ENCODE measurements around the gene LRRK1. TPM values are rescaled to one million over a fixed set of nuclear protein-coding genes. Genes with fewer than 3 reads are reported as not detected.

LRRK1 gene
- total and polyA plus RNA-seq, 2 of the 13 experiments (the other 11 are each of a cell fraction or from before 2014, with no cell fraction given), result 0.13 to 1.2 TPM

DNA sequence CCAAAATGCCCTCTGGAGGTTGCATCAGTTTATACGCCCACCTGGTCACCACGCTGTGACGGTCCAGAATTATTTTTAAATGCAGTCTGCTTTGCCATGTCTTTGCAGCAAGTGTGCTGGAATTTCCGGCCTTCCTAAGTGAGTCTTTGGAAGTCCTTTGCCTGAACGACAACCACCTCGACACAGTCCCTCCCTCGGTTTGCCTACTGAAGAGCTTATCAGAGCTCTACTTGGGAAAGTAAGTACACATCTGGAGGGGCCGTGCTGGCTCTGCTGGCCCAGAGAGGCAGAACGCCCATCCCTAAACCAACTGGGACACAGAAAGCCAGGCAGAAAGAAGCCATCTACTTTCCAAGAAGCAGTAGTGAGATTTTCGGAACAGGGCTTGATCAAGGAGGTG lies 101.8 kb downstream of the LRRK1 start:
- ATAC-seq (no peak), FAIRE-seq (no peak), DNase-seq (ENCODE audit: low spot score) (no peak)
- Histone ChIP-seq H3K36me3 (replicated peaks in 1 of 2; ENCODE audit: control insufficient read depth in 1 of 2, insufficient read depth in 2 of 2, low read length in 2 of 2) (no peaks in the 10 kb centered on the region), H3K4me2 (ENCODE audit: low read depth, low read length) (no peak overlapping the region), H3K27ac (ENCODE audit: extremely low read length, insufficient read depth, low read length) (no peak overlapping the region), H4K20me1 (ENCODE audit: insufficient read depth, low read length) (no peaks in the 10 kb centered on the region), H3K4me3 (replicated peaks in 1 of 3; ENCODE audit: insufficient read depth in 1 of 3, low read depth in 2 of 3, low read length in 3 of 3) (no peak overlapping the region), H3K4me1 (ENCODE audit: insufficient read depth, low read length) (peaks cover 24% of the 10 kb centered on the region), H2AFZ (ENCODE audit: low read length) (no peak overlapping the region), H3K79me2 (ENCODE audit: insufficient read depth, low read length) (no peaks in the 10 kb centered on the region), H3K9me3 (ENCODE audit: low read length) (no peaks in the 10 kb centered on the region), H3K9ac (ENCODE audit: insufficient read depth, low read depth, low read length) (no peak overlapping the region), H3K27me3 (ENCODE audit: control insufficient read depth in 1 of 2, insufficient read depth in 2 of 2, low read length in 2 of 2) (peaks cover 5 to 70% of the 10 kb centered on the region in 2 experiments)
- TF ChIP-seq ZNF724P (CRISPR knock-in tag; IDR thresholded peaks at IDR 0.05; ENCODE audit: borderline replicate concordance) (no peak), RORA (CRISPR knock-in tag; IDR thresholded peaks at IDR 0.05) (no peak), ZNF546 (CRISPR knock-in tag; conservative IDR thresholded peaks at IDR 0.05) (no peak), KLF16 (CRISPR knock-in tag; IDR thresholded peaks at IDR 0.05) (no peak), FOXO1 (CRISPR knock-in tag; IDR thresholded peaks at IDR 0.05) (no peak)
- TF ChIP-seq, protein P1, sequence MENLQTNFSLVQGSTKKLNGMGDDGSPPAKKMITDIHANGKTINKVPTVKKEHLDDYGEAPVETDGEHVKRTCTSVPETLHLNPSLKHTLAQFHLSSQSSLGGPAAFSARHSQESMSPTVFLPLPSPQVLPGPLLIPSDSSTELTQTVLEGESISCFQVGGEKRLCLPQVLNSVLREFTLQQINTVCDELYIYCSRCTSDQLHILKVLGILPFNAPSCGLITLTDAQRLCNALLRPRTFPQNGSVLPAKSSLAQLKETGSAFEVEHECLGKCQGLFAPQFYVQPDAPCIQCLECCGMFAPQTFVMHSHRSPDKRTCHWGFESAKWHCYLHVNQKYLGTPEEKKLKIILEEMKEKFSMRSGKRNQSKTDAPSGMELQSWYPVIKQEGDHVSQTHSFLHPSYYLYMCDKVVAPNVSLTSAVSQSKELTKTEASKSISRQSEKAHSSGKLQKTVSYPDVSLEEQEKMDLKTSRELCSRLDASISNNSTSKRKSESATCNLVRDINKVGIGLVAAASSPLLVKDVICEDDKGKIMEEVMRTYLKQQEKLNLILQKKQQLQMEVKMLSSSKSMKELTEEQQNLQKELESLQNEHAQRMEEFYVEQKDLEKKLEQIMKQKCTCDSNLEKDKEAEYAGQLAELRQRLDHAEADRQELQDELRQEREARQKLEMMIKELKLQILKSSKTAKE (CRISPR knock-in tag; IDR thresholded peaks at IDR 0.05; ENCODE audit: borderline replicate concordance), result no peak
- TF ChIP-seq, protein P2, sequence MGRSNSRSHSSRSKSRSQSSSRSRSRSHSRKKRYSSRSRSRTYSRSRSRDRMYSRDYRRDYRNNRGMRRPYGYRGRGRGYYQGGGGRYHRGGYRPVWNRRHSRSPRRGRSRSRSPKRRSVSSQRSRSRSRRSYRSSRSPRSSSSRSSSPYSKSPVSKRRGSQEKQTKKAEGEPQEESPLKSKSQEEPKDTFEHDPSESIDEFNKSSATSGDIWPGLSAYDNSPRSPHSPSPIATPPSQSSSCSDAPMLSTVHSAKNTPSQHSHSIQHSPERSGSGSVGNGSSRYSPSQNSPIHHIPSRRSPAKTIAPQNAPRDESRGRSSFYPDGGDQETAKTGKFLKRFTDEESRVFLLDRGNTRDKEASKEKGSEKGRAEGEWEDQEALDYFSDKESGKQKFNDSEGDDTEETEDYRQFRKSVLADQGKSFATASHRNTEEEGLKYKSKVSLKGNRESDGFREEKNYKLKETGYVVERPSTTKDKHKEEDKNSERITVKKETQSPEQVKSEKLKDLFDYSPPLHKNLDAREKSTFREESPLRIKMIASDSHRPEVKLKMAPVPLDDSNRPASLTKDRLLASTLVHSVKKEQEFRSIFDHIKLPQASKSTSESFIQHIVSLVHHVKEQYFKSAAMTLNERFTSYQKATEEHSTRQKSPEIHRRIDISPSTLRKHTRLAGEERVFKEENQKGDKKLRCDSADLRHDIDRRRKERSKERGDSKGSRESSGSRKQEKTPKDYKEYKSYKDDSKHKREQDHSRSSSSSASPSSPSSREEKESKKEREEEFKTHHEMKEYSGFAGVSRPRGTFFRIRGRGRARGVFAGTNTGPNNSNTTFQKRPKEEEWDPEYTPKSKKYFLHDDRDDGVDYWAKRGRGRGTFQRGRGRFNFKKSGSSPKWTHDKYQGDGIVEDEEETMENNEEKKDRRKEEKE (IDR thresholded peaks at IDR 0.05), result no peak
- ChIA-PET POLR2A (no interaction called here), CTCF (ENCODE audit: low intra/inter-chr PET ratio, low total read pairs) (no interaction called here)
- in situ Hi-C loops (cut with HindIII; ENCODE audit: extremely low pct_ligation_motif_present, low pct_unique_long_range_greater_than_20kb) (loop anchor here (25.0 kb wide), 1 partner anchor 359 kb away; no protein-coding TSS in a partner anchor), intact Hi-C loops (cut with micrococcal nuclease; ENCODE audit: unreplicated experiment) (no loop called here)
- WGBS (ENCODE audit: low lambda C conversion rate), result 46% methylated on average over 10 of the region's 10 CpGs
- no TSS peak for BruUV-seq (replicated peaks)
